ENCODE measurements around the gene KAT6B.
"Not testable (repeated sequence)": the region's sequence is repeated elsewhere in the genome, so short reads cannot be mapped to it uniquely, and the experiment has no call there.

KAT6B gene

GRCh38 chr10:74916283-74916682 lies 89.9 kb downstream of the KAT6B start:
- no peak for DNase-seq (ENCODE audit: low read depth in 3 of 3, low spot score in 1 of 3)

GRCh38 chr10:74917481-74918077 lies 91.2 kb downstream of the KAT6B start:
- DNase-seq (ENCODE audit: low read depth in 3 of 3, low spot score in 1 of 3), result no peak

- DNase-seq (ENCODE audit: low read depth in 3 of 3, low spot score in 1 of 3), result no peak
Observed at GRCh38 chr10:74919671-74920070, 93.3 kb downstream of the KAT6B start.

DNA sequence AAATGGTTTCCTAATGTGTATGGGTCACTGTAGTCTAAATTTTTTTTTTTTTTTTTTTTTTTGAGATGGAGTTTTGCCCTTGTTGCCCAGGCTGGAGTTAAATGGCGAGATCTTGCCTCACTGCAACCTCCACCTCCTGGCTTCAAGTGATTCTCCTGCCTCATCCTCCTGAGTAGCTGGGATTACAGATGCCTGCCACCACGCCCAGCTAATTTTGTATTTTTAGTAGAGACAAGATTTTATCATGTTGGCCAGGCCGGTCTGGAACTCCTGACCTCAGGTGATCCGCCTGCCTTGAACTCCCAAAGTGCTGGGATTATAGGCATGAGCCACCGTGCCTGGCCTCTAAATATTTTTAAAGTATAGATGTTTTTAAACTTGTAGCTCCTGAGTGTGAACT lies 94.7 kb downstream of the KAT6B start:
- not testable (repeated sequence) for DNase-seq (ENCODE audit: low read depth in 3 of 3, low spot score in 1 of 3)

DNA sequence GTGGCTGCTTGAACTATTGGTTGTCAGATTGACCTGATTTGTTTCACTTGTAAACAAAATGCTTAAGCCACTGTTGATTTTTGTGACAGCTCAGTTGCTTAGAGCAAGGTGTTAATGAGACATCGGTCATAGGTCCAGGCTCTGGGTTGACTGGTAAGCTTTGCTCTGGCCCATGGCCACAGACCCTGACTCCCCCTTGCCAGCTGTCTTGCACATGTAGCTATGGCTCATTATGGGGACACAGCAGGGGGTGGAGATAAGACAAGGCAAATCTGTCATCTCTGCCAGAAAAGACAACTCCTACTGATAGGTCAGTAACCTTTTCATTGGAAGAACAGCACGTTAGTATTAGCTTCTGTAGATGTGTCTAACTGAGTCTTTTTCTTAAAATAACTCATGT lies 95.3 kb downstream of the KAT6B start:
- DNase-seq (ENCODE audit: low read depth in 3 of 3, low spot score in 1 of 3), result no peak

DNA sequence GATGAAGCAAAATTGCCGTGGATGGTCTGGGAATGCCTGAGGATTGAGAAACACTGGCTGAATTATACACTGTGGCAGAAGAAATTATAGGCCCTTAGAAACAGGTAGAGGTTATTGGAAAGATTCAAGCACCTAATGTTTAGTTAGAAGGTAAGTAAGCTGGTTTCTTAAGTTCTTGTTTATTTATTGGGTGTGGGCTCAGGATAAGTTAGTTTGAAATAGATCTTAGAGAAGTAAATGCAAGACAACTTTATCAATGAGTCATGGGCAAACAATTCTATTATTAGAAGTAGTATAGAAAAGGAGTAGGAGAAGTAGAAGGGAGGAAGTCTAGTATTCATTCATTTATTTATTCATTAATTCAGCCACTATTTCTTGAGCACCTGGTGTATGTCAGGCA lies 96.5 kb downstream of the KAT6B start:
- DNase-seq (ENCODE audit: low read depth in 3 of 3, low spot score in 1 of 3), result no peak

GRCh38 chr10:74923556-74923955 lies 97.2 kb downstream of the KAT6B start:
- DNase-seq (ENCODE audit: low read depth in 3 of 3, low spot score in 1 of 3), result no peak

- DNase-seq (ENCODE audit: low read depth in 3 of 3, low spot score in 1 of 3), result no peak
Observed at GRCh38 chr10:74924251-74924963, 98.0 kb downstream of the KAT6B start.

GRCh38 chr10:74925291-74925690 lies 98.9 kb downstream of the KAT6B start:
- no peak for DNase-seq (ENCODE audit: low read depth in 3 of 3, low spot score in 1 of 3)

- no peak for DNase-seq (ENCODE audit: low read depth in 3 of 3, low spot score in 1 of 3)
Observed at GRCh38 chr10:74925708-74926107, 99.3 kb downstream of the KAT6B start.

- DNase-seq (ENCODE audit: low read depth in 3 of 3, low spot score in 1 of 3), result no peak
Observed at GRCh38 chr10:74926791-74927585, 100.6 kb downstream of the KAT6B start.

- DNase-seq (ENCODE audit: low read depth in 3 of 3, low spot score in 1 of 3), result no peak
Observed at GRCh38 chr10:74927701-74928100, 101.3 kb downstream of the KAT6B start.

GRCh38 chr10:74928742-74929191 lies 102.4 kb downstream of the KAT6B start:
- DNase-seq (ENCODE audit: low read depth in 3 of 3, low spot score in 1 of 3), result no peak

- DNase-seq (ENCODE audit: low read depth in 3 of 3, low spot score in 1 of 3), result no peak
Observed at GRCh38 chr10:74929197-74929596, 102.8 kb downstream of the KAT6B start.

DNA sequence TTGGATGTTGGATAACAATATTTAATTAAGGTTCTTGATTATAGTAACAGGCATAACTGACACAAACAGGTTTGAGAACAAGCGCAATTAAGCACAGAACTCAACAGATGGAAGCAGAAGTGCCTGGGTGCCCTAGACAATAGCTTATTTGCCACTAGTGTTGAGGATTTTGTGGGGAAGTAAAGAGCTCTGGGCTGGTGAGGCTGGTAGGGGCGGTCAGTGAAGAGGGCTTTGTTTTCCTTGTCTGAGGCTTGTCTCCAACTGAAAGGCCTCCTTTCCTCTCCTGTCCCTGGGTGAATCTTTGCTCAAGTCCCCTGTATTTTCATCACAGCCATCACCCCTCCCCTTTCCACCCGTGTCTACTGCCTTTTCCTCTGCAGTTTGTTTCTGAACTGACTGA lies 104.6 kb downstream of the KAT6B start:
- no peak for DNase-seq (ENCODE audit: low read depth in 3 of 3, low spot score in 1 of 3)

DNA sequence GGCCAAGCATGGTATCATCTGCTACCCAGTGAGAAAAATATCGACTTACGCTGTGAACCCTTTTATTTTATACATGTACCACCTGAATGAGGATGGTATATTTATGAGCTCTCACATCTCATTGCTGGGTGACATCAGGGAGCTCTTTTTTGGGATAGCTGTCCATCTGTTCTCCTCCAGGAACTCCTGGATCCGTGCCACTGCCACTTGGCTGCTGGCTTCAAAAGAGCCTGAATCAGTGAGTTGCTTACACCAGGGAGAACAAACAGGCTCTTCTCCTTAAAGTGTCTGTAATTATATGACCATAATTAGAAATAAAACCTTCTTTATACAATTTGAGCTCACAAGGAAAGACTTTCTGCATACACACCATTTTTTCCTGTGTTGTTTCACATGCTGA lies 106.2 kb downstream of the KAT6B start:
- DNase-seq (ENCODE audit: low read depth in 3 of 3, low spot score in 1 of 3), result no peak

DNA sequence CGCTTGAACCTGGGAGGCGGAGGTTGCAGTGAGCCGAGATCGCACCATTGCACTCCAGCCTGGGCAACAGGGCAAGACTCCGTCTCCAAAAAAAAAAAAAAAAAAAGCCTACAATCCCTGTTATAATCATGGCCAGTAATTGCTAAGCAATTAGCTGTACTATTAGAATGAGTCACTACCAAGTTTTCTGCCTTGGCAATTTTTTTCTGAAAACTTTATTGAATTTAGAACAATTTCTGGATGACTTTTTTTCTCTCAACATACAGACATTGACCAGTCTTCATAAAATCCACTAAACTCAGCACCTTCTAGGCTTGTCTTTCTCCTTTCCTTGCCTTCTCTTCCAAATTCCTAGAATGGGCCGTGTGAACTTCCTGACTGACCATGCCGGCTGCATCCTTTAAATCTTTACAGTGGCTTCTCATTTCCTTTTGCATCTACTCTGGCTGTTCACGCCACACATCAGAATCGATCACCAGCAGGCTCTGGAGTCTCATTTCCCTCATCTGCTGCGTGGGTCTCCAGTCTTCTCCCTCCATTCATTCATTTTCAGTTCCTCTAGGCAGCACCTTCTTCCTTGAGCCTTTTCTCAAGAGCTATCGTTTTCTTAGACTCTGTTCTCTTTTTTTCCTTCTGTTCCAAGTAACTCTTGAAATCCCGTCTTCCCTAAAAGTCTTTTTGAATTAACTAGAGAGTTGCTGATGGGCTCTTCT lies 107.9 kb downstream of the KAT6B start:
- DNase-seq (ENCODE audit: low read depth in 3 of 3, low spot score in 1 of 3), result no peak

GRCh38 chr10:74936577-74937265 lies 110.3 kb downstream of the KAT6B start:
- no peak for DNase-seq (ENCODE audit: low read depth in 3 of 3, low spot score in 1 of 3)

- DNase-seq (ENCODE audit: low read depth in 3 of 3, low spot score in 1 of 3), result no peak
Observed at GRCh38 chr10:74937266-74937856, 111.0 kb downstream of the KAT6B start.

- DNase-seq (ENCODE audit: low read depth in 3 of 3, low spot score in 1 of 3), result no peak
Observed at GRCh38 chr10:74944205-74944604, 117.8 kb downstream of the KAT6B start.
